WTC11 (cell line): ENCODE data around the gene PPM1M.

Experiments
- AFF4 ChIP-seq: sonication (generic); formaldehyde crosslinking; IDR thresholded peaks from 2 replicates; pipeline ENCODE4 v1.8.1; 2023; ENCODE audit warnings: mild to moderate bottlenecking, missing genetic modification reagents, borderline replicate concordance
- ATF1 ChIP-seq: sonication (generic); formaldehyde crosslinking; IDR thresholded peaks from 2 replicates; pipeline ENCODE4 v1.8.1; 2023; ENCODE audit warnings: mild to moderate bottlenecking, moderate library complexity, missing genetic modification reagents
- ATF3 ChIP-seq: sonication (generic); formaldehyde crosslinking; conservative IDR thresholded peaks from 2 replicates; pipeline ENCODE4 v1.8.1; 2022; ENCODE audit warnings: mild to moderate bottlenecking, missing genetic modification reagents
- E2F4 ChIP-seq: sonication (generic); formaldehyde crosslinking; IDR thresholded peaks from 2 replicates; pipeline ENCODE4 v1.8.1; 2022; ENCODE audit warnings: low read depth, mild to moderate bottlenecking, moderate library complexity, missing genetic modification reagents, borderline replicate concordance
- TEAD4 ChIP-seq: sonication (generic); formaldehyde crosslinking; IDR thresholded peaks from 2 replicates; pipeline ENCODE4 v1.8.0; 2022; ENCODE audit warnings: mild to moderate bottlenecking, missing genetic modification reagents
- TP53 ChIP-seq: sonication (generic); formaldehyde crosslinking; IDR thresholded peaks from 2 replicates; pipeline ENCODE4 v1.8.1; 2023; ENCODE audit warnings: mild to moderate bottlenecking, missing genetic modification reagents
- ZBTB21 ChIP-seq: sonication (generic); formaldehyde crosslinking; IDR thresholded peaks from 2 replicates; pipeline ENCODE4 v1.8.1; 2023; ENCODE audit warnings: mild to moderate bottlenecking, missing genetic modification reagents, borderline replicate concordance
- ZNF121 ChIP-seq: sonication (generic); formaldehyde crosslinking; IDR thresholded peaks from 2 replicates; pipeline ENCODE4 v1.8.0; 2023; ENCODE audit warnings: missing genetic modification reagents
- TF ChIP-seq, protein P1 (sequence below): sonication (generic); formaldehyde crosslinking; IDR thresholded peaks from 2 replicates; pipeline ENCODE4 v1.8.1; 2023; ENCODE audit warnings: mild to moderate bottlenecking, missing genetic modification reagents, moderate library complexity
- TF ChIP-seq, protein P2 (sequence below): fragments of 200-600 bp; IDR thresholded peaks from 2 replicates; pipeline ENCODE4 v1.8.0; 2022; ENCODE audit warnings: antibody characterized with exemption
- TF ChIP-seq, protein P3 (sequence below): sonication (generic); formaldehyde crosslinking; IDR thresholded peaks from 2 replicates; pipeline ENCODE4 v1.8.0; 2022; ENCODE audit warnings: mild to moderate bottlenecking, missing genetic modification reagents
- TF ChIP-seq, protein P4 (sequence below): sonication (generic); formaldehyde crosslinking; IDR thresholded peaks from 2 replicates; pipeline ENCODE4 v1.8.0; 2022; ENCODE audit warnings: mild to moderate bottlenecking, missing genetic modification reagents

DNA sequence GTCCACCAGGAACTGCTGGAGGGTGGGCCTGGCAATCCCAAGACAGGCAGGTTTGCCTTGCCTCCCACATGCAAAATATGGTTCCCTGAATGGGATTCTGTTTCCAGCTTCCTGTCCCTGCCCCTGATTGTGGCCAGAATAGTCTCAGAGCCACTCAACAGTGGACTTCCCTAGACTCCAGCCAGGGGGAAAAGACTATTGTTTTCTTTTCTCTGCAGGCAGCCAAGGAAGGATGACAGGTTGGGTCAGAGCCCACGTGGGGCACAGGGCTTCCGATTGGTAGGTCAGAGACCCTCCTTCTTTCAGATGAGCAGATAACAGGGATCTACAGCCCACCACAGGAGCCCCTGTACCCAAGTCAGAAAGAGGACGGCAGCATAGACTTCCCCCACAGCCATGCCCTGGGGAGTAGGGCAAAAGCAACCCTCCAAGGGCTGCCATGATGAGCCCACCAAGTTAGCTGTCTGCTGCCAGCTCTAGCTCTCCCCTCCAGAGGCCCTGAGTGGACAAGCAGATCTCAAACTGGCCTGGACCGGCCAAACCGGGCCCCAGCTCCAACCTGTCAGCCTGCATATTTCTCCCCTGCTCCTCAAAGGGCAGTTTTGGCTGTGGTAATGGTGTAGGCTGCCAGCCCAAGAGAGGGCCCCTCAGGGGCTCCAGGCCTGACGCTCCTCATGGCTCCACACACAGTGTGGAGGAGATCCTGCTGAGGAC is 26.5 kb upstream of the PPM1M start:
- TF ChIP-seq, protein P1, sequence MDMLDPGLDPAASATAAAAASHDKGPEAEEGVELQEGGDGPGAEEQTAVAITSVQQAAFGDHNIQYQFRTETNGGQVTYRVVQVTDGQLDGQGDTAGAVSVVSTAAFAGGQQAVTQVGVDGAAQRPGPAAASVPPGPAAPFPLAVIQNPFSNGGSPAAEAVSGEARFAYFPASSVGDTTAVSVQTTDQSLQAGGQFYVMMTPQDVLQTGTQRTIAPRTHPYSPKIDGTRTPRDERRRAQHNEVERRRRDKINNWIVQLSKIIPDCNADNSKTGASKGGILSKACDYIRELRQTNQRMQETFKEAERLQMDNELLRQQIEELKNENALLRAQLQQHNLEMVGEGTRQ: no peak
- TF ChIP-seq, protein P2, sequence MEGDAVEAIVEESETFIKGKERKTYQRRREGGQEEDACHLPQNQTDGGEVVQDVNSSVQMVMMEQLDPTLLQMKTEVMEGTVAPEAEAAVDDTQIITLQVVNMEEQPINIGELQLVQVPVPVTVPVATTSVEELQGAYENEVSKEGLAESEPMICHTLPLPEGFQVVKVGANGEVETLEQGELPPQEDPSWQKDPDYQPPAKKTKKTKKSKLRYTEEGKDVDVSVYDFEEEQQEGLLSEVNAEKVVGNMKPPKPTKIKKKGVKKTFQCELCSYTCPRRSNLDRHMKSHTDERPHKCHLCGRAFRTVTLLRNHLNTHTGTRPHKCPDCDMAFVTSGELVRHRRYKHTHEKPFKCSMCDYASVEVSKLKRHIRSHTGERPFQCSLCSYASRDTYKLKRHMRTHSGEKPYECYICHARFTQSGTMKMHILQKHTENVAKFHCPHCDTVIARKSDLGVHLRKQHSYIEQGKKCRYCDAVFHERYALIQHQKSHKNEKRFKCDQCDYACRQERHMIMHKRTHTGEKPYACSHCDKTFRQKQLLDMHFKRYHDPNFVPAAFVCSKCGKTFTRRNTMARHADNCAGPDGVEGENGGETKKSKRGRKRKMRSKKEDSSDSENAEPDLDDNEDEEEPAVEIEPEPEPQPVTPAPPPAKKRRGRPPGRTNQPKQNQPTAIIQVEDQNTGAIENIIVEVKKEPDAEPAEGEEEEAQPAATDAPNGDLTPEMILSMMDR: no peak
- TF ChIP-seq TEAD4 (no peak), ATF1 (CRISPR knock-in tag) (no peak), ZBTB21 (CRISPR knock-in tag) (no peak), E2F4 (CRISPR knock-in tag) (no peak), ATF3 (no peak), TP53 (CRISPR knock-in tag) (no peak), AFF4 (CRISPR knock-in tag) (no peak), ZNF121 (CRISPR knock-in tag) (no peak)
- TF ChIP-seq, protein P3, sequence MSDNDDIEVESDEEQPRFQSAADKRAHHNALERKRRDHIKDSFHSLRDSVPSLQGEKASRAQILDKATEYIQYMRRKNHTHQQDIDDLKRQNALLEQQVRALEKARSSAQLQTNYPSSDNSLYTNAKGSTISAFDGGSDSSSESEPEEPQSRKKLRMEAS (CRISPR knock-in tag): no peak
- TF ChIP-seq, protein P4, sequence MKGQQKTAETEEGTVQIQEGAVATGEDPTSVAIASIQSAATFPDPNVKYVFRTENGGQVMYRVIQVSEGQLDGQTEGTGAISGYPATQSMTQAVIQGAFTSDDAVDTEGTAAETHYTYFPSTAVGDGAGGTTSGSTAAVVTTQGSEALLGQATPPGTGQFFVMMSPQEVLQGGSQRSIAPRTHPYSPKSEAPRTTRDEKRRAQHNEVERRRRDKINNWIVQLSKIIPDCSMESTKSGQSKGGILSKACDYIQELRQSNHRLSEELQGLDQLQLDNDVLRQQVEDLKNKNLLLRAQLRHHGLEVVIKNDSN: no peak
